HG02938 (cell line): ENCODE data around the gene CTNNA2.

Source experiments
- ATAC-seq: cut with Tn5 transposase; IDR thresholded peaks from one replicate; pipeline ENCODE4 v1.9.1; 2021; ENCODE audit warnings: mild to moderate bottlenecking, moderate library complexity; ENCODE audit not compliant: unreplicated experiment

The CTNNA2 gene

GRCh38 chr2:80437959-80438358 is 925.1 kb downstream of the CTNNA2 start:
- no peak for ATAC-seq

DNA sequence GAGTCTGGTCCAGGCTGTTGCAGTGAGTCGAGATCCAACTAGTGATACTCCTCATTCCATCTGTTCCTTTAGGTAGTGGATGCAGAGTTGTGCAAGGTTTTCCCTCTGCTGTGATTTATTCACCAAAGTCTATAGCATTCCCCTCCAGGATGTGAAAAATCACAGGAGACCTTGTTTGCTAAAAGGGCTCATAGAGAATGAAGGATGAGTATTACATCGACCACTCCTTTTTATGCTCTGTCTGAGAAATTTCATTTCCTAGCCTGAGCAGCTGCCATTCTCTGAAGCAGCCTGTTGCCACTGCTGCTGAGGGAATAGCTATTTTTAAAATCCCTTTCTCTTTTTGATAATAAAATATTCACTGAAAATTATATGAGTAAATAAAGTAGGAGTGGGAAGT is 925.8 kb downstream of the CTNNA2 start:
- no peak for ATAC-seq

DNA sequence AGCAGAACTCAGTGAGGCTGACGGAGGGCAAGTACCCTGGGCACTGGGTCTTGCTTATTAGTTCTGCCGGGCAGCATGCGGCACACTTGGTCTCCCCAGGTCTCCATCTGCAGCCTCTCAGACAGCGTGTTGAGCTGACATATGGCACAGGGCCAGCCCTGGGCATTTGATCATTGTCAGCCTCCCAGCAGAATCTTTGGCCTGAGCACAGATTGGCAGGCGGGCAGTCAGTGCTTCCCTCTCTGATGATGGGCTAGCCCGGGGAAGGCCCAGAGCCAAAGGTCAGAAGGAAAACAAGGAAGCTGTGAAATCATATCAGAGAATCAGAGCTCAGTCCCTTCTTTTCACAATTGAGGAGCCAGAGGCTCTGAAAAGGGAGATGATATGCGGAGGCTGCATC is 941.8 kb downstream of the CTNNA2 start:
- ATAC-seq = no peak

DNA sequence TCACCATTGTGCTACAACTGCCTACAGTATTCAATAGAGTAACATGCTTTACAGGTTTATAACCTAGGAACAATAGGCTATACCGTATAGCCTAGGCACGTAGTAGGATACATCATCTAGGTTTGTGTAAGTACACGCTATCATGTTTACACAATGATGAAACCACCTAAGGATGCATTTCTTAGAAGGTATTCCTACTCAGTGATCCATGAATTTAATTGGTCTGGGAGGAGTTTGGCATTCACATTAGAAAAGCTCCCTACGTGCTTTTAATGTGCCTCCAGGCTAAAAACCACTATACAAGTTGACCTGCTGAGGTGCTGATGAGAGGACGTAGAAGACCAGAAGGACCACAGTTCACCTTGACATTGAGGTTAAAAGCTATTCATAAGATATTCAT is 946.2 kb downstream of the CTNNA2 start:
- ATAC-seq = no peak

GRCh38 chr2:80461505-80462197 is 948.8 kb downstream of the CTNNA2 start:
- ATAC-seq = no peak

GRCh38 chr2:80462654-80463053 is 949.8 kb downstream of the CTNNA2 start:
- no peak for ATAC-seq

GRCh38 chr2:80464275-80464674 is 951.4 kb downstream of the CTNNA2 start:
- ATAC-seq = no peak

DNA sequence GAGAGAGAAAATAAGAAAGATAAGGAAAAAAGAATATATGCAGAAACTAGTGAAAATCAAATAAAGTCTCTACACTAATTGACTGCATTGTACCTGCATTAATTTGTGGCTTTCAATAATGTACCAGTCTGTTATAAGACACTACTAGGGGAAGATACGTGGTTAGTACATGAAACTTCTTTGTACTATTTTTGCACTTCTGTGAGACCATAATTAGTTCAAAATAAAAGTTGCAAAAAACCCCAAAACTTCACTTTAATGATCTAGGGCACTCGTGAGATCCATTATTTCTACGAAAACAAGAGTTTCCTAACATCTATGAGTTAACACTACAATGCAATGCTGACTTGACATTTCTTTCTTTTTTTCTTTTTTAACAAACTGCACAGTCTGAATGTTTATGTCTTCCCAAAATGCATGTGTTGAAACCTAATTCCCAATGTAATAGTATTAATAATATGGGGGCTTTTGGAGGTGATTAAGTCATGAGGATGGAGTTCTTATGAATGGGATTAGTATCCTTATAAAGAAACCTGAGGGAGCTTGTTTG is 954.5 kb downstream of the CTNNA2 start:
- no peak for ATAC-seq

DNA sequence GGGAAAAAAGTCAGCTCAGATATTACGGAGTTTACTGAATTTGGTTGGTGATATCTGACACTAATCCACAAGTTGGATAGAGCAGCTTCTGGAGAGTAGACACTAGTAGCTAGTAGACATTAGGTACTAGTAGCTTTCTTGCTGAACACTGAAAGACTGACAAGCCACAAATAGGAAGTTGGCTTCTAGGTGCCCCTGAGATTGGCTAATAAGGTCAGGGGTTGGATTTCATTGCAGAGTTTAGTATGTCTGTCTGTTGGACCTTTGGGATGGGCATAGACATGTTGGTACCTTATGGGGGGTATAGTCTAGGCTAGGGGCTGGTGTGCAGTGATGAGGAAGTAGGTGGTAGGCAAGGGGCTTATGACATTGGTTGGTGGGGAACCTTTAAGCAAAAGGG is 956.6 kb downstream of the CTNNA2 start:
- ATAC-seq = no peak

GRCh38 chr2:80473069-80473468 is 960.2 kb downstream of the CTNNA2 start:
- no peak for ATAC-seq

DNA sequence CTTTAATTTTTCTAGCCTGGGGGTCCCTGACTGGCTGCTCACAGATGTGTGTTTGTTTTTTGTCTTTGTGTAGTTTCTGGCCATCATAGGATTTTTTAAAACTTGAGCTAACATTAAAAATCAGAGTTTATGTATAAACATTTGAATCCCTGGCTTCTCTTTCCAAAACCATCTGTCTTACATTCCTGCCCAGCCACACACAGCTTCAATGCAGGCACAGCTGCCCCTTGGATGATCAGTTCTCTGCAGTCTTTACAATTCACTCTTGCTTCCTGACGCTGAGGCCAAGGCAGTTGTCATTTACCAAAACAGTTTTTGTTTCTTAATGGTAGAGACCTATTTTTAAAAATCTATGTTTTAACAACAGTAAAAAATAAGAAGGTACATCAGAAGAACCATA is 960.9 kb downstream of the CTNNA2 start:
- no peak for ATAC-seq

- no peak for ATAC-seq
Measured at GRCh38 chr2:80475970-80476369, 963.1 kb downstream of the CTNNA2 start.

- no peak for ATAC-seq
Measured at GRCh38 chr2:80476535-80477117, 963.8 kb downstream of the CTNNA2 start.

DNA sequence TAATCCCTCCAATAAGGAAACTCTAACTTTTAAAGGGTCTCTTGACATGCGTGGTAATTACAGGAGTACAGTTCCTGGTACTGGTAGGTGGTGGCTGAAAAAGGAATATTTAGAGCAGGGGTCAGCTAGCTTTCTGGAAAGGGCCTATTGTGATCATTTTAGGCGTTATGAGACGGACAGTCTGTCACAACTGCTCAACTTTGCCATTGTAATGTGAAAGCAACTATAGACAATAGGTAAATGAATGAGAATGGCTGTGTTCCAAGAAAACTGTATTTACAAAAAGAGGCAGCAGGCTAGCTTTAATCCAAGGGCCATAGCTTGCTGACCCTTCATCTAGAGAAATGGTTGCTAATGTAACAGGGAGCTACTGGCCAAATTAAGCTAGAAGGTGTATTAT is 969.4 kb downstream of the CTNNA2 start:
- ATAC-seq = no peak

DNA sequence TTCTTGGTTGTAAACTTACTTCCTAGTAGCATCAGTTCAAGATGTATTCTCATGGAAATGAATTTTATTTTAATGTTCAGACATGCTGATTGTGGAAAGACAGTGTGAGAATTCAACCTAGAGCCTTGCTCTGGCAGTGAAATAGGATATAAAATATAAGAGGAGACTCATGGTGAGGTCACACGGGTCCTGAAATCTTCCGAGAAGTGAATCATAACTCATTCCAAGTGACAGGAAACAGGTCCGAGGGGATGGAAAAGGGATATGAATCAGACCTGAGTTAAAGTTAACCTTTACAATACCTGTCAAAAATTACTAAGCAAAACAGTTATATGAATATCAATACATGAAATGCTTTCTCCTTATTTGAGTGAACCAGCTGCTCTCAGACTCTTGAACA is 976.9 kb downstream of the CTNNA2 start:
- ATAC-seq = no peak

DNA sequence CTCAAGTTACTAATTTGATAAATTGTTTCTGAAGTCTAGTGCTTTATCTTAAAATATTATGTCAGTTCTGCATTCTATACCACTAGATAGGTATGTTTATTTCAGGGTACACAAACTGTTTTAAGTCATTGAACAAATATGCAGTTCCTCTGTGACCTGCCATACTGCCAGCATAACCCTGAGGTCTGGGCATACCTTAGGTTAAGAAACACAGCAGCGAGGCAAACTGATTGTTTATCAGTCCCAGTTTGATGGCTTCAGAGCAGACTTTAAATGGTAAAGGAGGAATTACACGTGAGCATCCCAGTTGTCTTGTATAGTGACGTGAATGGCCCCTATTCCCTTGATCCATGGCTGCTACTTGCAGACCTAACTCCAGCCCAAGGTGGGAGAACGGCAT is 978.1 kb downstream of the CTNNA2 start:
- ATAC-seq = no peak

DNA sequence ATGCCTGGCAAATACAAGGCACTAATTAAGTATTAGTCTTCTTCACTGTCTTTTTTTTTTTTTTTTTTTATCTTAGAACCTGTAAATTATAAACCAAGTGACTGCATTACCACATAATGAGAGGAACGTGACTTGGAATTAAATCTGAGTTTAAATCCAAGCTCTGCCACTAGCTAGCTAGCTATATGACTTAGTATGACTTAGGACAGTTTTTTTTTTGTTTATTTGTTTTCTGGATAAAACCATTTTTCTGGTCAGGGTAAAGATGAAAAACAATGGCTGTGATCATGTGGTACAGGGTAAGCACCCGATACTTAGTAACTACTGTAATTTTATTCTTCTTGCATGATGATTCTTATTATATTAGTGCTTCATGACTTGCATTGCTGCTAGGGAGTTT is 983.5 kb downstream of the CTNNA2 start:
- no peak for ATAC-seq

- ATAC-seq = no peak
Measured at GRCh38 chr2:80496775-80497174, 983.9 kb downstream of the CTNNA2 start.

GRCh38 chr2:80499095-80499494 is 986.2 kb downstream of the CTNNA2 start:
- no peak for ATAC-seq

GRCh38 chr2:80501874-80502624 is 989.2 kb downstream of the CTNNA2 start:
- ATAC-seq = no peak

DNA sequence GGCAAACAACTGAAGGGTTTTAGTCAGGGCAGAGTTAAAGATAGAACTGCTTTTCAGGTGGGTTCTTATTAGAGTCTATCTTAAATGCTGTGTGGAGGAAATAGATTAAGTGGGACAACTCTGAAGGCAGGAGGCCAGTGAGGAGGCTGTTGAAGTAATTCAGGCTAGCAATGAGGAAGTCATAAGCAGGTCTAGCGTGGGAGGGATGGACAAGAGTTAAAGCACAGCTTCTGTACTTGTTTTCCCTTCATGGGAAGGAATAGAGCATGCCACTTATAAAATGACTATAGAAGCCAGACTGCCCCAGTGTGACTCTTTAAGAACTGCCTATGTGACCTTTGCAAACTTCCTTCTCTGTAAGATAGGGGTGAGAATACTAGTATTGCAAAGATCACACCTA is 993.7 kb downstream of the CTNNA2 start:
- no peak for ATAC-seq

- ATAC-seq = no peak
Measured at GRCh38 chr2:80510716-80511115, 997.9 kb downstream of the CTNNA2 start.
